ENCODE measurements around the gene TEX101. TPM values are rescaled to one million over a fixed set of nuclear protein-coding genes. Genes with fewer than 3 reads are reported as not detected.

TEX101 gene
- polyA plus RNA-seq, 3 donors = 0.16 TPM; not detected in 2

- H3K9me3 Mint-ChIP-seq = no peaks in the 10 kb centered on the region
- H3K4me2 ChIP-seq (replicated peaks; ENCODE audit: extremely low read depth, low read length, poor library complexity, severe bottlenecking) = no peak overlapping the region
- no peak for DNase-seq
- no peak overlapping the region for H3K4me3 Mint-ChIP-seq
- H2AFZ ChIP-seq (ENCODE audit: insufficient read depth, low read depth, low read length, poor library complexity, severe bottlenecking) = no peak overlapping the region
- no peaks in the 10 kb centered on the region for H3K4me1 ChIP-seq (ENCODE audit: control insufficient read depth in 1 of 2, insufficient read depth in 2 of 2, low read length in 2 of 2)
- no peaks in the 10 kb centered on the region for H3K79me2 ChIP-seq (ENCODE audit: insufficient read depth, low read length)
- H4K20me1 ChIP-seq (ENCODE audit: insufficient read depth, low read length) = no peaks in the 10 kb centered on the region
- peak; percentile 46 for TF ChIP-seq CTCF (IDR thresholded peaks at IDR 0.05)
- intact Hi-C loops (cut with micrococcal nuclease) = no loop called here
- no peaks in the 10 kb centered on the region for H3K36me3 ChIP-seq (replicated peaks in 1 of 2; ENCODE audit: control insufficient read depth in 1 of 2, insufficient read depth in 2 of 2, low read length in 2 of 2)
- no peak overlapping the region for H3K9ac ChIP-seq (ENCODE audit: insufficient read depth, low read length, poor library complexity, severe bottlenecking)
- H3K4me1 Mint-ChIP-seq = peaks cover 13% of the 10 kb centered on the region
- H3K27me3 ChIP-seq (ENCODE audit: control insufficient read depth in 2 of 2, insufficient read depth in 2 of 2, low read length in 2 of 2) = no peaks in the 10 kb centered on the region
- WGBS (ENCODE audit: insufficient coverage) = 29% methylated on average over 6 of the region's 8 CpGs
- no peak overlapping the region for H3K27ac Mint-ChIP-seq
- H3K27ac ChIP-seq (ENCODE audit: low read depth in 1 of 2, low read length in 2 of 2) = no peak overlapping the region
- H3K27me3 Mint-ChIP-seq (ENCODE audit: low read depth in 3 of 3) = peaks cover 2 to 4% (median 4%) of the 10 kb centered on the region in 3 donors
- no peak overlapping the region for H3K4me3 ChIP-seq (replicated peaks in 1 of 3; ENCODE audit: low read depth in 2 of 3, low read length in 3 of 3)
- H3K36me3 Mint-ChIP-seq = no peaks in the 10 kb centered on the region
- H3K9me3 ChIP-seq (replicated peaks in 1 of 2; ENCODE audit: control insufficient read depth in 1 of 2, insufficient read depth in 1 of 2, low read length in 2 of 2) = no peaks in the 10 kb centered on the region
Measured at GRCh38 chr19:43425567-43426392, 11.1 kb downstream of the TEX101 start.

- H3K4me3 Mint-ChIP-seq = no peak overlapping the region
- no peak overlapping the region for H3K9ac ChIP-seq (ENCODE audit: insufficient read depth, low read length, poor library complexity, severe bottlenecking)
- H4K20me1 ChIP-seq (ENCODE audit: insufficient read depth, low read length) = no peaks in the 10 kb centered on the region
- H3K27me3 Mint-ChIP-seq (ENCODE audit: low read depth in 3 of 3) = peaks cover 2 to 7% (median 4%) of the 10 kb centered on the region in 3 donors
- peak overlapping the region in 1 of 7 donors; percentile 20 for H3K27ac Mint-ChIP-seq
- no peak overlapping the region for H2AFZ ChIP-seq (ENCODE audit: insufficient read depth, low read depth, low read length, poor library complexity, severe bottlenecking)
- 100% methylated on average over 2 of the region's 7 CpGs for WGBS (ENCODE audit: insufficient coverage)
- no peak for DNase-seq
- peaks cover 12% of the 10 kb centered on the region for H3K4me1 Mint-ChIP-seq
- H3K4me1 ChIP-seq (ENCODE audit: control insufficient read depth in 1 of 2, insufficient read depth in 2 of 2, low read length in 2 of 2) = no peaks in the 10 kb centered on the region
- H3K27me3 ChIP-seq (ENCODE audit: control insufficient read depth in 2 of 2, insufficient read depth in 2 of 2, low read length in 2 of 2) = no peaks in the 10 kb centered on the region
- no peaks in the 10 kb centered on the region for H3K36me3 ChIP-seq (replicated peaks in 1 of 2; ENCODE audit: control insufficient read depth in 1 of 2, insufficient read depth in 2 of 2, low read length in 2 of 2)
- intact Hi-C loops (cut with micrococcal nuclease) = no loop called here
- H3K4me2 ChIP-seq (replicated peaks; ENCODE audit: extremely low read depth, low read length, poor library complexity, severe bottlenecking) = no peak overlapping the region
- no peaks in the 10 kb centered on the region for H3K36me3 Mint-ChIP-seq
- no peaks in the 10 kb centered on the region for H3K79me2 ChIP-seq (ENCODE audit: insufficient read depth, low read length)
- H3K9me3 Mint-ChIP-seq = no peaks in the 10 kb centered on the region
- H3K4me3 ChIP-seq (replicated peaks in 1 of 3; ENCODE audit: low read depth in 2 of 3, low read length in 3 of 3) = no peak overlapping the region
- no peak for TF ChIP-seq CTCF (IDR thresholded peaks at IDR 0.05)
- H3K9me3 ChIP-seq (replicated peaks in 1 of 2; ENCODE audit: control insufficient read depth in 1 of 2, insufficient read depth in 1 of 2, low read length in 2 of 2) = no peaks in the 10 kb centered on the region
- H3K27ac ChIP-seq (ENCODE audit: low read depth in 1 of 2, low read length in 2 of 2) = no peak overlapping the region
Measured at GRCh38 chr19:43429395-43429794, 14.7 kb downstream of the TEX101 start.

All from CD14-positive monocyte (primary cell).